Stimulated activated naive CD8-positive, alpha-beta T cell treated with anti-CD3 and anti-CD28 coated beads, Interleukin-15, Interleukin-2, amounts not matched to agents 100 ng/mL and 50 ng/mL, for 24 hours (primary cell): ENCODE data around the gene HLA-DRA.
"Not testable (repeated sequence)": the region's sequence is repeated elsewhere in the genome, so short reads cannot be mapped to it uniquely, and the experiment has no call there.

ENCODE experiments used
- H3K27ac Mint-ChIP-seq: one replicate; pipeline ENCODE4 v1.8.0; 2021; ENCODE audit warnings: mild to moderate bottlenecking, mixed read lengths
- H3K27me3 Mint-ChIP-seq: one replicate; pipeline ENCODE4 v1.8.0; 2021; ENCODE audit warnings: mixed read lengths
- H3K36me3 Mint-ChIP-seq: one replicate; pipeline ENCODE4 v1.8.0; 2021; ENCODE audit warnings: low read depth, mixed read lengths
- H3K4me1 Mint-ChIP-seq: one replicate; pipeline ENCODE4 v1.8.0; 2021; ENCODE audit warnings: low read depth, mixed read lengths
- H3K4me3 Mint-ChIP-seq: one replicate; pipeline ENCODE4 v1.8.0; 2021; ENCODE audit warnings: mild to moderate bottlenecking, mixed read lengths
- H3K9me3 Mint-ChIP-seq: one replicate; pipeline ENCODE4 v1.8.0; 2021; ENCODE audit warnings: mixed read lengths

Gene HLA-DRA

GRCh38 chr6:32416036-32416435 is 23.7 kb upstream of the HLA-DRA start:
- Mint-ChIP-seq H3K4me1 (peaks cover 5% of the 10 kb centered on the region), H3K4me3 (no peak overlapping the region), H3K27ac (no peak overlapping the region), H3K36me3 (no peaks in the 10 kb centered on the region), H3K9me3 (no peaks in the 10 kb centered on the region), H3K27me3 (peaks cover 53% of the 10 kb centered on the region)

- H3K36me3 Mint-ChIP-seq, result no peaks in the 10 kb centered on the region
- H3K27me3 Mint-ChIP-seq, result peaks cover 10% of the 10 kb centered on the region
- no peaks in the 10 kb centered on the region for H3K9me3 Mint-ChIP-seq
- H3K4me1 Mint-ChIP-seq, result no peaks in the 10 kb centered on the region
- no peak overlapping the region for H3K27ac Mint-ChIP-seq
- H3K4me3 Mint-ChIP-seq, result no peak overlapping the region
Observed at GRCh38 chr6:32424589-32425300, 14.9 kb upstream of the HLA-DRA start.

- H3K4me1 Mint-ChIP-seq, result no peaks in the 10 kb centered on the region
- no peaks in the 10 kb centered on the region for H3K9me3 Mint-ChIP-seq
- no peaks in the 10 kb centered on the region for H3K36me3 Mint-ChIP-seq
- H3K4me3 Mint-ChIP-seq, result no peak overlapping the region
- peaks cover 4% of the 10 kb centered on the region for H3K27me3 Mint-ChIP-seq
- H3K27ac Mint-ChIP-seq, result no peak overlapping the region
Observed at GRCh38 chr6:32426338-32426737, 13.3 kb upstream of the HLA-DRA start.

GRCh38 chr6:32427218-32427617 is 12.5 kb upstream of the HLA-DRA start:
- H3K9me3 Mint-ChIP-seq, result no peaks in the 10 kb centered on the region
- H3K27ac Mint-ChIP-seq, result no peak overlapping the region
- peaks cover 4% of the 10 kb centered on the region for H3K27me3 Mint-ChIP-seq
- H3K4me3 Mint-ChIP-seq, result no peak overlapping the region
- no peaks in the 10 kb centered on the region for H3K36me3 Mint-ChIP-seq
- no peaks in the 10 kb centered on the region for H3K4me1 Mint-ChIP-seq

- no peaks in the 10 kb centered on the region for H3K4me1 Mint-ChIP-seq
- no peaks in the 10 kb centered on the region for H3K36me3 Mint-ChIP-seq
- peaks cover 8% of the 10 kb centered on the region for H3K27me3 Mint-ChIP-seq
- H3K9me3 Mint-ChIP-seq, result no peaks in the 10 kb centered on the region
- H3K4me3 Mint-ChIP-seq, result no peak overlapping the region
- no peak overlapping the region for H3K27ac Mint-ChIP-seq
Observed at GRCh38 chr6:32427934-32428474, 11.7 kb upstream of the HLA-DRA start.

- no peaks in the 10 kb centered on the region for H3K36me3 Mint-ChIP-seq
- no peak overlapping the region for H3K27ac Mint-ChIP-seq
- H3K9me3 Mint-ChIP-seq, result no peaks in the 10 kb centered on the region
- H3K4me1 Mint-ChIP-seq, result no peaks in the 10 kb centered on the region
- no peak overlapping the region for H3K4me3 Mint-ChIP-seq
- H3K27me3 Mint-ChIP-seq, result peaks cover 7% of the 10 kb centered on the region
Observed at GRCh38 chr6:32430179-32430578, 9.5 kb upstream of the HLA-DRA start.

- Mint-ChIP-seq H3K9me3 (no peaks in the 10 kb centered on the region), H3K4me3 (no peak overlapping the region), H3K27ac (no peak overlapping the region), H3K4me1 (no peaks in the 10 kb centered on the region), H3K36me3 (no peaks in the 10 kb centered on the region), H3K27me3 (peaks cover 7% of the 10 kb centered on the region)
Observed at GRCh38 chr6:32431142-32431541, 8.5 kb upstream of the HLA-DRA start.

- no peak overlapping the region for H3K4me3 Mint-ChIP-seq
- no peaks in the 10 kb centered on the region for H3K36me3 Mint-ChIP-seq
- H3K9me3 Mint-ChIP-seq, result no peaks in the 10 kb centered on the region
- peaks cover 7% of the 10 kb centered on the region for H3K27me3 Mint-ChIP-seq
- peaks cover 3% of the 10 kb centered on the region for H3K4me1 Mint-ChIP-seq
- no peak overlapping the region for H3K27ac Mint-ChIP-seq
Observed at GRCh38 chr6:32432050-32432450, 7.6 kb upstream of the HLA-DRA start.

GRCh38 chr6:32433950-32434349 is 5.7 kb upstream of the HLA-DRA start:
- H3K27me3 Mint-ChIP-seq, result peaks cover 11% of the 10 kb centered on the region
- H3K27ac Mint-ChIP-seq, H3K4me1 Mint-ChIP-seq, H3K9me3 Mint-ChIP-seq, H3K36me3 Mint-ChIP-seq, H3K4me3 Mint-ChIP-seq: not testable (repeated sequence)

- Mint-ChIP-seq H3K4me3 (no peak overlapping the region), H3K4me1 (peaks cover 23% of the 10 kb centered on the region), H3K9me3 (no peaks in the 10 kb centered on the region), H3K36me3 (peaks cover 6% of the 10 kb centered on the region), H3K27me3 (peaks cover 23% of the 10 kb centered on the region), H3K27ac (peak overlapping the region; percentile 62)
Observed at GRCh38 chr6:32436186-32436585, 3.5 kb upstream of the HLA-DRA start.

- Mint-ChIP-seq H3K4me3 (no peak overlapping the region), H3K9me3 (no peaks in the 10 kb centered on the region), H3K36me3 (peaks cover 6% of the 10 kb centered on the region), H3K27me3 (peaks cover 26% of the 10 kb centered on the region), H3K27ac (peak overlapping the region; percentile 62), H3K4me1 (peaks cover 23% of the 10 kb centered on the region)
Observed at GRCh38 chr6:32436995-32437836, 2.5 kb upstream of the HLA-DRA start.

GRCh38 chr6:32439139-32439538 is 548 bp upstream of the HLA-DRA start:
- H3K27ac Mint-ChIP-seq, result peak overlapping the region; percentile 56
- peaks cover 23% of the 10 kb centered on the region for H3K4me1 Mint-ChIP-seq
- H3K4me3 Mint-ChIP-seq, result peak overlapping the region; percentile 81

GRCh38 chr6:32442243-32442667 is 2.6 kb downstream of the HLA-DRA start:
- Mint-ChIP-seq H3K4me1 (peaks cover 27% of the 10 kb centered on the region), H3K27ac (peak overlapping the region; percentile 10), H3K4me3 (peak overlapping the region; percentile 73), H3K9me3 (no peaks in the 10 kb centered on the region), H3K27me3 (peaks cover 22% of the 10 kb centered on the region), H3K36me3 (peaks cover 12% of the 10 kb centered on the region)

More at GRCh38 chr6:32439139-32439538, 548 bp upstream of the HLA-DRA start:
- peaks cover 12% of the 10 kb centered on the region for H3K36me3 Mint-ChIP-seq
- H3K9me3 Mint-ChIP-seq, result no peaks in the 10 kb centered on the region
- peaks cover 22% of the 10 kb centered on the region for H3K27me3 Mint-ChIP-seq

GRCh38 chr6:32442977-32443552 is 3.4 kb downstream of the HLA-DRA start:
- Mint-ChIP-seq H3K4me3 (no peak overlapping the region), H3K9me3 (no peaks in the 10 kb centered on the region), H3K27ac (no peak overlapping the region), H3K27me3 (peaks cover 22% of the 10 kb centered on the region), H3K4me1 (peaks cover 27% of the 10 kb centered on the region), H3K36me3 (peaks cover 12% of the 10 kb centered on the region)

GRCh38 chr6:32444433-32444832 is 4.7 kb downstream of the HLA-DRA start:
- peaks cover 7% of the 10 kb centered on the region for H3K36me3 Mint-ChIP-seq
- H3K9me3 Mint-ChIP-seq, result no peaks in the 10 kb centered on the region
- H3K4me3 Mint-ChIP-seq, result no peak overlapping the region
- H3K27ac Mint-ChIP-seq, result no peak overlapping the region
- peaks cover 17% of the 10 kb centered on the region for H3K27me3 Mint-ChIP-seq
- H3K4me1 Mint-ChIP-seq, result peaks cover 19% of the 10 kb centered on the region
